GM12878 (cell line): ENCODE data around the gene CCM2. TPM values are rescaled to one million over a fixed set of nuclear protein-coding genes. Genes with fewer than 3 reads are reported as not detected.

Source experiments
- ATAC-seq: fragments of 200-7000 bp; cut with Tn5 transposase; 3 replicates; pipeline ENCODE4 v1.9.1; 2020; ENCODE audit warnings: mild to moderate bottlenecking, moderate library complexity
- BruUV-seq: library from RNA; stranded (reverse); fragments of 400-500 nt; replicated peaks from 2 replicates; lab custom pipeline; 2021; lab: Mats Ljungman, UMichigan
- CTCF ChIA-PET: fragments of 300-600 bp; sonication (Branson Sonifier 250); formaldehyde crosslinking; extraction: SDS; loops from one replicate; lab custom pipeline; 2021; ENCODE audit warnings: inconsistent platforms; lab: Yijun Ruan, JAX
- POLR2A ChIA-PET: fragments of 350-600 bp; formaldehyde crosslinking; extraction: SDS; loops from one replicate; lab custom pipeline; 2021; ENCODE audit warnings: inconsistent platforms; lab: Charles Lee
- RAD21 ChIA-PET: fragments of 300-600 bp; sonication (Branson Sonifier 250); formaldehyde crosslinking; loops from one replicate; lab custom pipeline; 2023; ENCODE audit warnings: antibody characterized with exemption; ENCODE audit not compliant: unreplicated experiment; lab: Charles Lee
- SMC1A ChIA-PET: fragments of 300-600 bp; sonication (Branson Sonifier 250); formaldehyde crosslinking; loops from one replicate; lab custom pipeline; 2023; ENCODE audit not compliant: unreplicated experiment, uncharacterized antibody; lab: Charles Lee
- DNase-seq: peaks from one replicate; pipeline ENCODE4 v3.0.0-alpha.2; 2011; ENCODE audit warnings: low read depth, low spot score
- FAIRE-seq: peaks from 3 replicates; lab custom pipeline; 2011; peaks lifted over from hg19 to GRCh38; lab: Jason Lieb, UNC
- H2AFZ ChIP-seq: 2 replicates; pipeline ENCODE4 v1.6.0; 2011; ENCODE audit warnings: low read depth, low read length, control low read depth; ENCODE audit not compliant: control insufficient read depth
- H3K27ac ChIP-seq: 2 replicates; pipeline ENCODE4 v1.5.1; 2011; ENCODE audit warnings: control low read depth; ENCODE audit not compliant: control insufficient read depth, insufficient read depth
- H3K27me3 ChIP-seq, 2 experiments: replicated peaks in 1 of 2; 2 replicates each; pipeline versions ENCODE4 v1.6.0 to v1.6.1; 2011; ENCODE audit warnings: low read length in 1 of 2; ENCODE audit not compliant: control insufficient read depth in 2 of 2, insufficient read depth in 2 of 2
- H3K36me3 ChIP-seq, 2 experiments: 2 replicates each; pipeline ENCODE4 v1.5.1; 2011; ENCODE audit warnings: low read length in 1 of 2; ENCODE audit not compliant: control insufficient read depth in 2 of 2, insufficient read depth in 2 of 2
- H3K4me1 ChIP-seq: 2 replicates; pipeline ENCODE4 v1.6.1; 2011; ENCODE audit warnings: mild to moderate bottlenecking, low read length, moderate library complexity, mixed read lengths; ENCODE audit not compliant: control insufficient read depth, insufficient read depth
- H3K4me2 ChIP-seq: 2 replicates; pipeline ENCODE4 v1.6.0; 2011; ENCODE audit warnings: control low read depth; ENCODE audit not compliant: control insufficient read depth, insufficient read depth
- H3K4me3 ChIP-seq: fragments of 200-600 bp; sonication (generic); 2 replicates; pipeline ENCODE4 v1.5.1; 2016
- H3K79me2 ChIP-seq: 2 replicates; pipeline ENCODE4 v1.6.0; 2011; ENCODE audit warnings: low read length; ENCODE audit not compliant: control insufficient read depth, insufficient read depth
- H3K9ac ChIP-seq: 2 replicates; pipeline ENCODE4 v1.8.0; 2011; ENCODE audit warnings: low read length, control low read depth, mixed read lengths; ENCODE audit not compliant: control insufficient read depth, insufficient read depth
- H3K9me3 ChIP-seq: replicated peaks from 3 replicates; pipeline ENCODE4 v1.5.1; 2011; ENCODE audit warnings: mild to moderate bottlenecking, low read length; ENCODE audit not compliant: control insufficient read depth, insufficient read depth
- H4K20me1 ChIP-seq: 2 replicates; pipeline ENCODE4 v1.6.0; 2011; ENCODE audit not compliant: control insufficient read depth, insufficient read depth
- EZH2 ChIP-seq: IDR thresholded peaks from 2 replicates; pipeline ENCODE4 v1.6.1; 2012; ENCODE audit warnings: low read depth, mild to moderate bottlenecking, control low read depth, inconsistent platforms, low read length, borderline replicate concordance; ENCODE audit not compliant: control insufficient read depth
- HDAC2 ChIP-seq: fragments of 200-600 bp; sonication (generic); IDR thresholded peaks from 2 replicates; pipeline ENCODE4 v1.6.1; 2017
- MYB ChIP-seq: fragments of 150-350 bp; IDR thresholded peaks from 2 replicates; pipeline ENCODE4 v1.6.1; 2014; ENCODE audit warnings: mild to moderate bottlenecking, low read depth, low read length, borderline replicate concordance
- NFYB ChIP-seq: IDR thresholded peaks from 2 replicates; pipeline ENCODE4 v1.6.1; 2011; ENCODE audit warnings: low read depth, mild to moderate bottlenecking, low read length, improper control_type of control experiment, moderate library complexity; ENCODE audit not compliant: insufficient read depth
- PAX8 ChIP-seq: fragments of 450-650 bp; IDR thresholded peaks from 2 replicates; pipeline ENCODE4 v1.6.1; 2017; ENCODE audit warnings: mild to moderate bottlenecking, moderate library complexity
- SIX5 ChIP-seq: IDR thresholded peaks from 2 replicates; pipeline ENCODE4 v1.6.1; 2011; ENCODE audit warnings: mild to moderate bottlenecking, low read depth, low read length, moderate library complexity; ENCODE audit not compliant: severe bottlenecking
- SPI1 ChIP-seq: IDR thresholded peaks from 2 replicates; pipeline ENCODE4 v1.6.1; 2011; ENCODE audit warnings: low read depth, mild to moderate bottlenecking, low read length, moderate library complexity, borderline replicate concordance; ENCODE audit not compliant: insufficient read depth
- STAT3 ChIP-seq: IDR thresholded peaks from 2 replicates; pipeline ENCODE4 v1.6.1; 2011; ENCODE audit warnings: low read depth, low read length, improper control_type of control experiment
- WGBS: methylation state at CpG from one replicate; pipeline ENCODE4 v1.1.6; 2016; ENCODE audit warnings: low lambda C conversion rate; ENCODE audit not compliant: insufficient replicate concordance, insufficient coverage; ENCODE audit errors: missing lambda C conversion rate; 5-methylcytosine and 5-hydroxymethylcytosine counted together
- in situ Hi-C: fragments of 300-500 bp; cut with MboI; formaldehyde crosslinking; loops from 9 replicates; pipeline ENCODE4 v1.14.3; 2018; ENCODE audit warnings: mixed read lengths
- intact Hi-C: fragments of 100-400 bp; cut with micrococcal nuclease; formaldehyde crosslinking; loops from one replicate; pipeline ENCODE4 v1.14.2; 2022; ENCODE audit not compliant: unreplicated experiment
- polyA plus RNA-seq, 11 experiments: library from polyadenylated mRNA; depleted of rRNA in 4 of 11; unstranded in 6 of 11; stranded (reverse) in 5 of 11; fragments of >200 nt; fragmentation: Nextera tagmentation in 4 of 11; fragmentation: Illumina TruSeq in 1 of 11; extraction: Ambion mirVana in 4 of 11; extraction: Trizol in 1 of 11; gene quantifications; 1 replicate in 1 of 11; 2 replicates in 10 of 11; pipeline versions ENCODE4 v1.2.1 to v1.2.3, GENCODE V29; 2011 to 2016; ENCODE audit warnings: inconsistent platforms in 2 of 11, missing spikeins in 2 of 11, low read depth in 1 of 11
- total RNA-seq, 4 experiments: library from RNA; depleted of rRNA in 3 of 4; stranded (reverse); fragments of >200 nt in 3 of 4; fragmentation: Illumina TruSeq in 1 of 4; extraction: Trizol in 1 of 4; gene quantifications; 2 replicates each; pipeline versions ENCODE4 v1.2.1 to v1.2.3, GENCODE V29; 2013 to 2021
- TF ChIP-seq, protein P1 (sequence below): IDR thresholded peaks from 2 replicates; pipeline ENCODE4 v1.6.1; 2012; ENCODE audit warnings: improper control_type of control experiment, low read depth, low read length; ENCODE audit not compliant: insufficient replicate concordance
- TF ChIP-seq, protein P2 (sequence below): fragments of 450-650 bp; IDR thresholded peaks from 2 replicates; pipeline ENCODE4 v1.6.1; 2016; ENCODE audit warnings: mild to moderate bottlenecking
- TF ChIP-seq, protein P3 (sequence below): IDR thresholded peaks from 2 replicates; pipeline ENCODE4 v1.6.1; 2011; ENCODE audit warnings: low read depth, mild to moderate bottlenecking, low read length, moderate library complexity, borderline replicate concordance; ENCODE audit errors: extremely low read depth

CCM2 gene
- total and polyA plus RNA-seq, 10 of the 15 experiments (the other 5 are each of a cell fraction or from before 2014, with no cell fraction given), result 1.00 to 82.3 (median 48.7) TPM

DNA sequence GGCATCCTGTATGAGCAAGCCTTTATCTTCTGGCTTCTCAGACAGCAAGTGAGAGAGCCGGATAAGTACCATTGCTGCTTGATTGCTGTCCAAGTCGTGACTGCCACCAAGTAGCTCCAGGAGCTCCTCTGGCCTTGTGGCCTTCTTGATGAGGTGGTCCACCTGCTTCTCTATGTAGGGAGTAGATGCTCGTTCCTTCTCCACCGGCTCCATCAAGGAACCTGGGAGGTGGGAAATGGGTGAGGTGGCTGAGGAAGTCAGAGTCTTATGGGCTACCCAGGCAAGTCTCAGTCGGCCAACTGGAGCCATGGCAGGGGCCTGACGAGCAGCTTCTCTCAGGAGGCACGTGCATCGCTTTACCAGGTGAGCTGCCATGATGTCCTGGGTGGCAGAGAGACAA, 108.9 kb downstream of the CCM2 start (continued):
- TF ChIP-seq EZH2 (no peak), MYB (no peak), STAT3 (no peak)
- TF ChIP-seq, all 136 proteins: peak for 0

DNA sequence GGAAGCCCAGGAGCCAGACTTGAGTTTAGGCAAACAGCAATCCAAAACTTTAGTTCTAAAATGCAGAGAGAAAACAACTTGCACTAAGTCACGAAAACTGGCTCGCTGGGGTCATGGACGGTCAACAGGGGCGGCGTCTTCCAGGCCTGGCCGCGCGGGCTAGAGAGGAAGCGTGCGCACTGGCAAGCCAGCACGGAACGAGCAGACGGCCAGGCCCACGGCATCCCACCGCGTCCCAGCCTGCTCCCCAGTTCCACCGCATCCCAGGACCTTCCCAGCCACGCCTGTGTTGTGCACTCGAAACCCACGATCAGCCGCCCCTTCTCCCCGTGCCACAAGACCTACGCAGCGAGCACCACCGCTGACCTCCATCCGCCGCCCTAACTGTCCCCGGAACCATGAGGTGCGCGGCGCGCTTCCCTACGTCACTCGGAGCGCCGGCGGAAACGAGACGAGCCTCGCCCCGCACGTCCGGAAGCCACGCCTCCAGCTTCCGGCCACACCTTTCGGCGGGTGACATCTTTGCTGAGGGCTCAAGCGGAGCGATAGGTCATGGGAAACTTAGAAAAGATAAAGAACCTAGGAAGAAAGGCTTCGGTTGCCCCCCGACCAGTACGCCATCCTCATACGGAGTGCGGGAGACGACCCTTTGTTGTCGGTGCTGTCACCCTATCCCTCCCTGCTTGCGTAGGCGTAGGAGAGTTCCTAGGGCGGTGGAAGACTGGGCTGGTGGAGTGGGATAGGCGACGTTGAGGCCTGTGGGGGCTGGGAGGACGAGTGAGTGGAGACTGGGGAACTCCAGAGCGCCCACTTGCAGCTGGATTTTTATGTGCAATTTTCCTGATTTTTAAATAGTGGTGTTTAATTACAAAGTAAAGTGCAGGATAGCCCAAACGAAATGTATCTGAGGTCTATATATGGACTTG, 111.6 kb downstream of the CCM2 start, which contains the start of gene TBRG4:
TBRG4 (minus strand) TSS at position 400 of the 926 bp plus-strand sequence. CDS start 2,460 bp downstream, outside the sequence.
- ATAC-seq (peak; percentile 94), DNase-seq (peak; percentile 85), FAIRE-seq (peak; percentile 83)
- WGBS, result 1% methylated on average over 64 of the region's 64 CpGs
- H3K9me3 ChIP-seq, result no peaks in the 10 kb centered on the region
- peak within 1 kb of the TSS; percentile 80 for H3K9ac ChIP-seq
- ChIA-PET POLR2A (interaction anchor here (0.7 to 1.3 kb wide), 7 partner anchors 111 to 227 kb away, joined by 3 to 9 read pairs (median 4); partner anchors contain the start of gene PURB), SMC1A (interaction anchor here (0.6 to 7.1 kb wide), 11 partner anchors 12 to 421 kb away, joined by 3 to 61 read pairs (median 5); partner anchors contain the start of gene CCM2), RAD21 (interaction anchor here (0.8 to 4.4 kb wide), 11 partner anchors 24 to 262 kb away, joined by 3 to 20 read pairs (median 3); no protein-coding TSS in a partner anchor), CTCF (interaction anchor here (0.9 to 5.9 kb wide), 8 partner anchors 24 to 230 kb away, joined by 3 to 39 read pairs (median 6); partner anchors contain the start of genes CCM2 and MYO1G)
- peak within 1 kb of the TSS; percentile 83 for H3K27ac ChIP-seq
- BruUV-seq, result TSS peak; percentile 99
- in situ Hi-C loops, result no loop called here
- H4K20me1 ChIP-seq, result peaks cover 3% of the 10 kb centered on the region
- H2AFZ ChIP-seq, result peak within 1 kb of the TSS; percentile 91
- intact Hi-C loops, result loop anchor here (1.0 to 5.0 kb wide), 4 partner anchors 84 to 264 kb away; partner anchors contain the start of genes CCM2, H2AZ2 and MYO1G
- H3K79me2 ChIP-seq, result peaks cover 47% of the 10 kb centered on the region
- H3K27me3 ChIP-seq, result no peaks in the 10 kb centered on the region
- H3K36me3 ChIP-seq, result peaks cover 12 to 16% of the 10 kb centered on the region in 2 experiments
- H3K4me3 ChIP-seq, result peak within 1 kb of the TSS; percentile 90
- peaks cover 7% of the 10 kb centered on the region for H3K4me1 ChIP-seq
- H3K4me2 ChIP-seq, result peak within 1 kb of the TSS; percentile 80
- TF ChIP-seq, protein P1, sequence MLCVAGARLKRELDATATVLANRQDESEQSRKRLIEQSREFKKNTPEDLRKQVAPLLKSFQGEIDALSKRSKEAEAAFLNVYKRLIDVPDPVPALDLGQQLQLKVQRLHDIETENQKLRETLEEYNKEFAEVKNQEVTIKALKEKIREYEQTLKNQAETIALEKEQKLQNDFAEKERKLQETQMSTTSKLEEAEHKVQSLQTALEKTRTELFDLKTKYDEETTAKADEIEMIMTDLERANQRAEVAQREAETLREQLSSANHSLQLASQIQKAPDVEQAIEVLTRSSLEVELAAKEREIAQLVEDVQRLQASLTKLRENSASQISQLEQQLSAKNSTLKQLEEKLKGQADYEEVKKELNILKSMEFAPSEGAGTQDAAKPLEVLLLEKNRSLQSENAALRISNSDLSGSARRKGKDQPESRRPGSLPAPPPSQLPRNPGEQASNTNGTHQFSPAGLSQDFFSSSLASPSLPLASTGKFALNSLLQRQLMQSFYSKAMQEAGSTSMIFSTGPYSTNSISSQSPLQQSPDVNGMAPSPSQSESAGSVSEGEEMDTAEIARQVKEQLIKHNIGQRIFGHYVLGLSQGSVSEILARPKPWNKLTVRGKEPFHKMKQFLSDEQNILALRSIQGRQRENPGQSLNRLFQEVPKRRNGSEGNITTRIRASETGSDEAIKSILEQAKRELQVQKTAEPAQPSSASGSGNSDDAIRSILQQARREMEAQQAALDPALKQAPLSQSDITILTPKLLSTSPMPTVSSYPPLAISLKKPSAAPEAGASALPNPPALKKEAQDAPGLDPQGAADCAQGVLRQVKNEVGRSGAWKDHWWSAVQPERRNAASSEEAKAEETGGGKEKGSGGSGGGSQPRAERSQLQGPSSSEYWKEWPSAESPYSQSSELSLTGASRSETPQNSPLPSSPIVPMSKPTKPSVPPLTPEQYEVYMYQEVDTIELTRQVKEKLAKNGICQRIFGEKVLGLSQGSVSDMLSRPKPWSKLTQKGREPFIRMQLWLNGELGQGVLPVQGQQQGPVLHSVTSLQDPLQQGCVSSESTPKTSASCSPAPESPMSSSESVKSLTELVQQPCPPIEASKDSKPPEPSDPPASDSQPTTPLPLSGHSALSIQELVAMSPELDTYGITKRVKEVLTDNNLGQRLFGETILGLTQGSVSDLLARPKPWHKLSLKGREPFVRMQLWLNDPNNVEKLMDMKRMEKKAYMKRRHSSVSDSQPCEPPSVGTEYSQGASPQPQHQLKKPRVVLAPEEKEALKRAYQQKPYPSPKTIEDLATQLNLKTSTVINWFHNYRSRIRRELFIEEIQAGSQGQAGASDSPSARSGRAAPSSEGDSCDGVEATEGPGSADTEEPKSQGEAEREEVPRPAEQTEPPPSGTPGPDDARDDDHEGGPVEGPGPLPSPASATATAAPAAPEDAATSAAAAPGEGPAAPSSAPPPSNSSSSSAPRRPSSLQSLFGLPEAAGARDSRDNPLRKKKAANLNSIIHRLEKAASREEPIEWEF, result no peak
- TF ChIP-seq SPI1 (no peak), PAX8 (no peak), HDAC2 (0 out of 2 replicates have a peak, but pooled peaks have one; percentile 28), SIX5 (peak; percentile 48), NFYB (no peak)
- TF ChIP-seq, protein P2, sequence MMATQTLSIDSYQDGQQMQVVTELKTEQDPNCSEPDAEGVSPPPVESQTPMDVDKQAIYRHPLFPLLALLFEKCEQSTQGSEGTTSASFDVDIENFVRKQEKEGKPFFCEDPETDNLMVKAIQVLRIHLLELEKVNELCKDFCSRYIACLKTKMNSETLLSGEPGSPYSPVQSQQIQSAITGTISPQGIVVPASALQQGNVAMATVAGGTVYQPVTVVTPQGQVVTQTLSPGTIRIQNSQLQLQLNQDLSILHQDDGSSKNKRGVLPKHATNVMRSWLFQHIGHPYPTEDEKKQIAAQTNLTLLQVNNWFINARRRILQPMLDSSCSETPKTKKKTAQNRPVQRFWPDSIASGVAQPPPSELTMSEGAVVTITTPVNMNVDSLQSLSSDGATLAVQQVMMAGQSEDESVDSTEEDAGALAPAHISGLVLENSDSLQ, result peak; percentile 58
- TF ChIP-seq, protein P3, sequence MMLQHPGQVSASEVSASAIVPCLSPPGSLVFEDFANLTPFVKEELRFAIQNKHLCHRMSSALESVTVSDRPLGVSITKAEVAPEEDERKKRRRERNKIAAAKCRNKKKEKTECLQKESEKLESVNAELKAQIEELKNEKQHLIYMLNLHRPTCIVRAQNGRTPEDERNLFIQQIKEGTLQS, result peak; percentile 88; the same call in 1 of the 2 replicates
